Colon (tissue), 2 donors: ENCODE measurements around the gene CYFIP2.

Source experiments
- FAIRE-seq: peaks from 2 replicates; lab custom pipeline; 2012; peaks lifted over from hg19 to GRCh38; lab: Jason Lieb, UNC
- donor health status: control.
- donor health status: control.

The CYFIP2 gene

GRCh38 chr5:157258450-157258849 lies 7.5 kb upstream of the CYFIP2 start:
- FAIRE-seq: no peak

- no peak for FAIRE-seq
These were observed 6.2 kb upstream of the CYFIP2 start for GRCh38 chr5:157259699-157260098.

- FAIRE-seq: no peak
These were observed 2.3 kb upstream of the CYFIP2 start for GRCh38 chr5:157263496-157264090.

DNA sequence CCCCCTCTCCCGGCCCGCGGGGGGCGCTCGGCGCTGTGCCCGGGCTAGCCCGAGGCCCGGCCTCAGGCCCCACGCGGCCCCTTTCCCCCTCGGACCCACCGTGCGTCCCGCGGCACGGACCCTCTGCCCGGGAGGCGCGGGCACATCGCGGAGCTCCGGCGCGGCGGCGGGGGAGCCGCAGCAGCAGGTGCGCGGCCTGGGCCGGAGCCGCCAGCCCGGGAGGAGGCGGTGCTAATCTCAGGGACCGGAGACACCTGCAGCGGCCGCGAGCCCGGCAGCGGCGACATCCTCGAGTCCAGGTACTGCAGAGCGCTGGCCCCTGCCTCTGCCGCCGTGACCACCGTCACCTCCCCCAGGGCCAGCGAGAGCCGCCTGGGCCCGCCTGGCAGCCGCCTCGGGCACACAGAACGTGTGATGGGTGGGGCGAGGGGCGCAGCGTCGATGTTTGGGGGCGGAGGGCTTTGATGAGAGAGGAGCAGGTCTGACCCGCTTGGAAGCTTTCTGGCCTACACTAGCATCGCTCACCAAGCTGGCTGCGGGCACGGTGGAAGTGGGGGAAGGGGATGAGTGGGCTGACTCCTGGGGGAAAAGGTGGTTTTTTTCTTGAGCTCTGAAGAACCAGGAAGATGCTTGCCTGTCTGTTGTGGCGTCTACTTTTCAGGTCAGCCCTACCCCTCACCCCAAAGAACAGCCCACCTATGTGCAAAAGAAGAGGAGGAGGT lies 524 bp downstream of the CYFIP2 start:
- FAIRE-seq: no peak

- no peak for FAIRE-seq
These were observed 1.1 kb downstream of the CYFIP2 start for GRCh38 chr5:157267025-157267424.

DNA sequence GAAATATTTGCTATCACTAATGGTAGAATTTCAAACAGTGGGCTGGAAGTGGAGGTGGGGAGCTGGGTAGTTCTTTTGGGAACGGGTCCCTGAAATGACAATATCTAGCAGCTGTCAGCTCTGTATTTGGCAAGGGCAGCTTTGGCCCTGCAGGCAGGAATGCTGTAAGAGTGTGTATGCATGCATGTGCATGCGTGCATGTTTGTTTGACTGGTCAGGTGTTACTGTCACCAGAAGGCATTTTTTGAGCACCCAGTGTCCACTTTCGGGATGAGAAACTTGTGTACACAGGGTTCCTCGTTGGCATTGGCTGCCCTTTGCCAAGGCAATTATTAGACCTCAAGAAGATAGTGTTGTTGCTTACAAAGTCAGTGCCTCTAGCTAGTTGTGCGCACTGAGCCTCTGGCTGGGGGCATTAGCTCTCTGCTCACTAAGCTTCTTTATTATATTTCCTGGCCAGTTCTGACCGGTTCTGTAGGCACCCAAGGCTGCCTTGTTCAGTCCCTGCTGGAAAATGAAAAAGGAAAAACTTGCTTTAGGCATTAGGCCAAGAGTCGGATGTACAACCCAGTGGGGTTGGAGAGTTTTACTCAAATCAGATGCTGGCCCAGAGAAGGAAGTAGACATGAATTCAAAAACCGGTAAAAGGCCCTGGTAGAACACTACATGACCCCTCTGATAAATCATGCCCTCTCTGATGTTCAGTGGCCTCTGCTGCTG lies 2.0 kb downstream of the CYFIP2 start:
- no peak for FAIRE-seq

- no peak for FAIRE-seq
These were observed 3.3 kb downstream of the CYFIP2 start for GRCh38 chr5:157269165-157269671.

GRCh38 chr5:157269761-157270272 lies 3.9 kb downstream of the CYFIP2 start:
- FAIRE-seq: no peak

GRCh38 chr5:157270771-157271170 lies 4.8 kb downstream of the CYFIP2 start:
- FAIRE-seq: no peak

DNA sequence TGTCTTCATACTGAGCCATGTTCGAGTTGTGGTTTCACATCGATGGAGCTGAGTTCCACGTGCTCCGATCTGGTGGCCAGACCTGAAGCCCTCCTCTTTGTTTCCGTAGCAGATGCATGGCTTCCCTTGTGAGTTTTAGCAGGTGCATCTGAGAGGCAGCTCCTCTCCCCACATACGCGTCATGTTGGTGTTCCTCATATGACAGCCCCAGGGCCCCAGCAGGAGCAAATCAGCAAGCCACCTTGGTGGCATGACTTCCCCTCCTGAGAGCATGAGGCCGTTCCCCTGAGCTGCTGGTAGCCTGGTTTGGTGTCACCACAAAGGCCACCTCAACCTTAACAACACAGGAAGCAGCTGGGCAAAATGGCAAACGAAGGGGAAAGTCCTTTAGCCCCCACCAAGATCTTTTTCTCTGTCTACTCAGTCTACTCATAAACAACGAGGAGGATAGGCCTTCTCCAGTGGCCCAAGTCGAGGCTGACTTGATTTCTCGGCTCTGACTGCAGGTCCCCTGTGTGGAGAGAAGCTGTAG lies 5.9 kb downstream of the CYFIP2 start:
- FAIRE-seq: no peak

DNA sequence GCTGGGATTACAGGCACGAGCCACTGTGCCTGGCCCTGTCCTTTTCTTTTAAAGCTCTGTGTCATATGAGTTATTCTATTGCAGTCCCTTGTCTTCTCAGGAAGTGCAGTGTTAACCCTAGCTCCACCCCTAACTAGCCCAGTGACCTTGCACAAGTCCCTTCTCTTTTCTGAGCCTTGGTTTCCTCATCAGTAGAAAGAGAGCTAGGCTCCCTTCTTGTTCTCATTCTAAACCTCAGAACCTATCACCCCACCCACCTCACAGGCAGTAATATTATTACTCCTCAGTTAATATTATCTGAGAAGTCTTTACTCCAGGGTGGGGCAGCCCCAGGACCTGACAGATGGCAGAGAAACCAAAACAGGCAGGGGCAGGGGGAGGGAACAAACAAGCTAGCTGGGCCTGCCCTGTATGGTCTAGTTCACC lies 7.2 kb downstream of the CYFIP2 start:
- no peak for FAIRE-seq

- FAIRE-seq: no peak
These were observed 9.5 kb downstream of the CYFIP2 start for GRCh38 chr5:157275403-157275802.

DNA sequence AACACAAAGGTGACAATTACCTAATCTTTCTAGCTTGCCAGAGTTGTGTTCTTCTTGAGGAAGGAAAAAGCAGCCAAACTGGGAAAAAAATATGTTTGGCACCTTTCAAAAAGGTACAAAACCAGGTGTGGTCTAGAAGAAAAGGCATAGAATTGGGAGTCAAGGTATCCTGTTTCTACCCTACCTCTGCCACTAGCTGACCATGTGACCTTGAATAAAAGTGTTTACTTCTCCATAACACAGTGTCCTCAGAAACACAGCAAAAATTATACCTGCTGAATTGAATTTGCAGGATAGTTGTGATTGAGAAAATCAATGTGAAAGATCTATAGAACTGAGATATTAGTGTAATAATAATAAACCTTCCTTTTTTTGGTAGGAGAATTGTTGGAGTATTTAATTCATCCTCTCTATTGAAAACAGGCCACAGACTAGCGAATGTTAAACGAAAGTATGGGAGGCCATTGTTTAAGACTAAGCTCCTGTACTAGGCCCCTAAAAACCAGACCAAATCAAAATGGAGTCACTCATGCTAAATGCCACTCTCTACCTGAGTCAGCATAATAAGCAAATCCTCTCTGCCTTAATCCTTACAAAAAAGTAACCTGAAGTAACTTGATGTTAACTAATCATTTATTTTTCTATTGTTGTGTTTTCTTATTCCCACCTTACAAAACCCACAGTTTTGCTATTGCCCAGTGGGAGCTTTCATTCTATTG lies 12.6 kb downstream of the CYFIP2 start:
- FAIRE-seq: no peak

DNA sequence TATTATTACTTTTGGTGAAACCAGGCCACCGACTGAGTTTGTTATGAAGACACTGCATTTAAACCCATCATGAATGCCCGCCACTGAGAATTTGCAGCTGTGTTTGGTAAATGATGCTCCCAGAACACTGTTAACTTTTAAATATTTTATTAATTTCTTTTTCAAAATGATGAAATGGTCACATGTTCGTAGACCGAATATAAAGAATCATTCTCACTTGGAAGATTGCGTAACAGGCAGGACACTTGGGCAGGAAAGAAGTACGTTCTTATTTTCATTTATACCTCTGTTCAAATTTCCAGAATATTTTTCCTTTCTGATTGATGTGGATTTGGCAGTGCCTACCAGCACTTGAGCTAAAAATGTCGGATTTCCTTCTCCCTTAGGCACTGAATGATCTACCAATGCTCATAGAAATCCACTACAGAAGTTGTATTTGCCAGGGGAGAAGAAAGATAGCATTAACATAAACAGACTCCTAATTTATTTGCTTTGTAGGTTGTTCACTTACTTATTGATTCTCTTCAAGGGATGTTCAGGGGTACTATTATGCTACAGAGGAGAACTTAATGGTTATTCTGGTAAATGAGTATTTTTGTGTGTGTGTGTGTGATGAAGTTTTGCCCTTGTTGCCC lies 13.8 kb downstream of the CYFIP2 start:
- FAIRE-seq: no peak

- no peak for FAIRE-seq
These were observed 15.0 kb downstream of the CYFIP2 start for GRCh38 chr5:157280927-157281326.

DNA sequence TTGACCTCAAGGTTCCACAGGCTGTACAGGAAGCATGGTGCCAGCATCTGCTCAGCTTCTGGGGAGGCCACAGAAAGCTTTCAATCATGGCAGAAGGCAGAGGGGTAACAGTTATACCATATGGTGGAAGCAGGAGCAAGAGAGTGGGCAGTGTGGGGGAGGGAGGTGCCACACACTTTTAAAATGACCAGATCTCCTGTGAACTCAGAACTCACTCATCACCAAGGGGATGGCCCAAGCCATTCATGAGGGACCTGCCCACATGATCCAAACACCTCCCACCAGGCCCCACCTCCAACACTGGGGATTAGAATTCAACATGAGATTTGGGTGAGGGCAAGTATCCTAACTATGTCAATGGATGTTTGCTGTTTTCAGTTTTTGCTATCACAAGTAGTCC lies 16.2 kb downstream of the CYFIP2 start:
- FAIRE-seq: no peak

DNA sequence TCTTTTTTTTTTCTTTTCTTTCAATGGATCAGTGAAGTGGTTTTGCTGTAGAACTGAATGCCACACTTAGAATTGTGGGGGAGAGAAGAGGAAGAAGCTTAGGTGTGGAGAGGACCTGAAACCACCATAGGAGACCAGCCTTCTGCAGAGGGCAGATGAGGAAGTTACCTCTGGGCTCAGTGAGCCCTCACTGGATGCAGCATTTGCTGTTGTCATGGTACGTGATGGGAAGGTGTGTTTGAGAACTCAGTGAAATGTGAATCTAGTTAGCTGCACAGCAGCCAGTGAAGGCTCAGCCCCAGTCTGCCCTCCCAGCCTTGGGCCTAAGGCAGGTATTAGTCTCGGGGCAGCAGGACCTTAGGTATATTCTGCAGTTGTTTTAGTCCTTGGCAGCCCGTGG lies 17.5 kb downstream of the CYFIP2 start:
- FAIRE-seq: no peak

DNA sequence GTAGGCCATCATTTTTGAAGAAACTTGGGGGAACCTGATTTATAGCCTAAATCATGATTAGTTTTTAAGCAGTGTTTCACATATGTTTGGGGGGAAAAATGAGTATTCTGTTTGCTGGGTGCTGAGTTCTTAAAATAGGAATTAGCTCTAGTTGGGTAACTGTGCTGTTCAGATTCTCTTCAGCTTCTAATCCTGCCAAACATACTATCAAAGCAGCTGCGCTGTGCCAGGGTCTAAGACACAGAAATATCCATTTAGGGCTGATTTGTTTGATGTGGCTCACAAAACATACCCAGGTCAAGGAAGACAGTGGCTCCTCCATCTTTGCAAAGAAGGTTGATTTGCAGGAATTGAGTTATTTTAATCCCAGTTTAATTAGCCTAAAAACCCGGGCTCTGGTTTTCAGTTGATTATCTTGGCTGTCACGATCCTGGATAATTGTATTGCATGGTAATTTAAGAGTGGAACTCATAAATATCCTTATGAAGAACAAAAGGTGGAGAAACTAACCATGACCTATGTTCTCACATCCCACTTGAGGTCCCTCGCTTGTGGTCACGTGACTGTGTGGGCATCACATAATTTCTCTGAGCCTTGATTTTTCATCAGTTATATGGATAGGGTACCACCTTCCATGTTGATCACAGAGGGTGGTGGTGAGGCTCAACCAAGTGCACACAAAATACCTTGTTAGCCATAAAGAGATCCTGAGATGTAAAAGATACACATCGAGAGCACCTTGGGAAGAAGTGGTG lies 18.7 kb downstream of the CYFIP2 start:
- FAIRE-seq: no peak

- no peak for FAIRE-seq
These were observed 19.6 kb downstream of the CYFIP2 start for GRCh38 chr5:157285310-157286035.

DNA sequence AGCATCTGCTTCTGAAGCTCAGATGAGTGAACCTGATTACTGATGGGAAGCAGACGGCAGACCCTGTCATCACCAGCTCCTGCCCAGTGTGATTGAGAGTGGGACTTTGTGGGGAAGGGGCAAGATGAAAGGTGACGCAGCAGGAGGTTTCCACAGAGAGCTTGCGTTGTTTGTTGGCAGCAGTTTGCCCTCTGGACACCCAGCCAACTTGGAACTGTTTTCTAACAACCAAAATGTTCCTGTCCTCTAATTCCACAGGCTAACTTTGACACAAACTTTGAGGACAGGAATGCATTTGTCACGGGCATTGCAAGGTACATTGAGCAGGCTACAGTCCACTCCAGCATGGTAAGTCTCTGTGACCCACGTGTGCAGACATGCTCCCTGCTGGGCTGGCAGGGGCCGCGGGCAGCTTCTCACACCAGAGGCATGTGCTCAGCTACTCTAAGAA lies 20.9 kb downstream of the CYFIP2 start:
- FAIRE-seq: no peak
